VCaP (cell line): Measurements from ENCODE around the gene DCLK1.
A peak's percentile ranks its signal among the peaks of the same experiment; 100 is the strongest.

ENCODE experiments used
- H3K27ac ChIP-seq: fragments of 450-650 bp; 2 replicates; pipeline ENCODE4 v1.5.1; 2017
- CTCF ChIP-seq: fragments of 450-650 bp; conservative IDR thresholded peaks from 2 replicates; pipeline ENCODE4 v1.5.1; 2017; ENCODE audit warnings: mild to moderate bottlenecking, moderate library complexity

The DCLK1 gene

GRCh38 chr13:35996360-35996759, 134.8 kb downstream of the DCLK1 start:
- H3K27ac ChIP-seq, result no peak overlapping the region
- TF ChIP-seq CTCF, result no peak

- H3K27ac ChIP-seq, result peak overlapping the region; percentile 26
- TF ChIP-seq CTCF, result no peak
Observed at GRCh38 chr13:35995136-35995535, 136.0 kb downstream of the DCLK1 start.

GRCh38 chr13:35994131-35994966, 136.8 kb downstream of the DCLK1 start:
- no peak overlapping the region; the same call in 1 of the 2 replicates for H3K27ac ChIP-seq
- TF ChIP-seq CTCF, result no peak

- H3K27ac ChIP-seq, result no peak overlapping the region
- TF ChIP-seq CTCF, result no peak
Observed at GRCh38 chr13:35993686-35994085, 137.5 kb downstream of the DCLK1 start.

- no peak for TF ChIP-seq CTCF
- H3K27ac ChIP-seq, result no peak overlapping the region
Observed at GRCh38 chr13:35992964-35993363, 138.2 kb downstream of the DCLK1 start.

- H3K27ac ChIP-seq, result no peak overlapping the region
- TF ChIP-seq CTCF, result no peak
Observed at GRCh38 chr13:35990196-35990595, 141.0 kb downstream of the DCLK1 start.

- H3K27ac ChIP-seq, result no peak overlapping the region
- no peak for TF ChIP-seq CTCF
Observed at GRCh38 chr13:35988648-35989081, 142.5 kb downstream of the DCLK1 start.
